ENCODE measurements around the gene NAA40. TPM values are rescaled to one million over a fixed set of nuclear protein-coding genes. Genes with fewer than 3 reads are reported as not detected.
"Not testable (repeated sequence)": the region's sequence is repeated elsewhere in the genome, so short reads cannot be mapped to it uniquely, and the experiment has no call there.

NAA40 gene
- total RNA-seq, 2 donors from 2014 or later = 24.6 to 34.2 TPM

GRCh38 chr11:63969461-63969860 is 30.7 kb downstream of the NAA40 start:
- intact Hi-C loops (cut with DNase I, micrococcal nuclease) = no loop called here
- no peak for DNase-seq

GRCh38 chr11:63970902-63971301 is 32.1 kb downstream of the NAA40 start:
- ATAC-seq (no peak), DNase-seq (no peak)
- intact Hi-C loops (cut with DNase I, micrococcal nuclease) = no loop called here

More at GRCh38 chr11:63969461-63969860, 30.7 kb downstream of the NAA40 start:
- ATAC-seq = no peak

GRCh38 chr11:63973912-63974258 is 35.1 kb downstream of the NAA40 start:
- intact Hi-C loops (cut with DNase I, micrococcal nuclease); DNase-seq; ATAC-seq: not testable (repeated sequence)

DNA sequence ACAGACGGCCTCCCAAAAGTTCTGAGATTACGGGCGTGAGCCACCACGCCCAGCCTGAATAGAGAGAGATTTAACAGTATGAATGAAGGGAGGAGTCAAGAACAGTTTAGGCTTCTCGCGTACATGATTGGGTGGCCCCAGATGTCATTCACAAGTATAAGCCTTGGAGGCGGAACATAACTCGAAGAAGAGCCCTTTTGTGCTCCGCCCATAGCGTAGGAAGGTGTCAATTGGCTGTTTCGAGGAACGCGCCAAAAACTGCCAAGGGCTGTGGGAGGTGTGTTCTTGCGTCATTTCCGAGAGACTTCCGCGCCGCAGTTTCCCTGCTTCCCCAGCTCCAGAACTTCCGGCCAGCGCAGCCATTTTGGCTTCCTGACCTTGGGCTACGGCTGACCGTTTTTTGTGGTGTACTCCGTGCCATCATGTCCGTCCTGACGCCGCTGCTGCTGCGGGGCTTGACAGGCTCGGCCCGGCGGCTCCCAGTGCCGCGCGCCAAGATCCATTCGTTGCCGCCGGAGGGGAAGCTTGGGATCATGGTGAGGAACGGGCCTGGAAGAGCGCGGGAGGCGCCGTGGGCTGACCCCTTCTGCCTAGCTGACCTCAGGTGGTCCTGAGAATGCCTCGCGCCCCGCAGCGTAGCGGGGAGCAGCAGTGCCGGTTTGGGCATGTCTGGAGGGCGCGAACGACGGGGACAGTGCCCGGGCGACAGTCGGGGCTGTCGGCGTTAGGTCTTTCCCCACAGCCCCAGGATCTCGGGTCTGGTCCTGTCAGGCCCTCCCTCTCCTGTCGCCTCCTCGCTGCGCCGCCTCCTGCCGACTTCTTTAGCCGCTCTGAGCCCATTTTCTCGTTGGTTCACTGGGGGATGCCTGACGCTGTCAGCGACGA is 35.7 kb downstream of the NAA40 start, which contains the start of gene COX8A:
Gene COX8A, plus strand, starts transcription at position 362 of the 885 bp plus-strand sequence. Its CDS starts 61 bp downstream, at position 423.
- intact Hi-C loops (cut with DNase I, micrococcal nuclease) = no loop called here
- peak; percentile 93 for ATAC-seq
- peak; percentile 96 to 99 for DNase-seq

GRCh38 chr11:63978551-63979239 is 39.9 kb downstream of the NAA40 start:
- intact Hi-C loops (cut with DNase I, micrococcal nuclease) = no loop called here
- ATAC-seq (no peak), DNase-seq (no peak)

DNA sequence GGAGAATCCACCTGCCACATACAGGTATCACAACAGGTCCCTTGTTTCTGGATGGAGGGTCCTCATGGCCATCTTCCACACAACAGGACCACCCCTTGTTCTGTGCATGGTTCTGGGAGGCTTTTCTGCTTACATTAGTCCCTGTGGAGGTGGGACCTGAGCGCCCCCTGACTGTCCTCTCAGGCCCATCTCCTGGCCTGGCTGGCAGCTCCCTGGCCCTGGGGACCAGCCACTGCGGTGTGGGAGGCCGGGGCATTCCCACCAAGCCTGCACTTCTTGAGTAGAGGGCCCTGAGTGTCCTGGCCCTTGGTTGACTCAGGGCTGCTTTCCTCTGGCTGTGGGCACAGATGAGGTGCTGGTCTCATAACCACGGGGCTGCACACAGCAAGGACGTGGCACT is 40.6 kb downstream of the NAA40 start:
- no peak for ATAC-seq
- intact Hi-C loops (cut with DNase I, micrococcal nuclease) = no loop called here
- DNase-seq = no peak

DNA sequence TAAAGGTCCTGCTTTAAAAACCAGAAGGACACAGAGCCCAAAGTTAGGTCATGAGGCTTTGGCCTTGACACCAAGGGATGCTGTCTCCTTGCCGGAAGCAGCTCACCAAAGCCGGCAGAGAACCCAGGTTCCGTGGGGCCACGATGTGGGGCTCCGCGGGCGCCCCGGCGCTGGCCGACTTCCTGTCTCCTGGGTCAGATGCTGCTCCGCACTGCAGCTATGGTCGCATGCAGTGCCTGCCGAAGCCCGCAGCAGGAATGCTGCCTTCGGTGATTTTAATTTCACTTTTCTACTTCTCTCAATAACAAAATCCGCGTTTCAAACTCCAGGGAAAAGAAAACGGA is 47.0 kb downstream of the NAA40 start:
- intact Hi-C loops (cut with DNase I, micrococcal nuclease) = no loop called here

GRCh38 chr11:63986156-63986931 is 47.5 kb downstream of the NAA40 start, which contains the start of gene OTUB1:
OTUB1 (plus strand) TSS chr11:63986438; CDS start chr11:63986457, 19 bp downstream.
- ATAC-seq (peak; percentile 95), DNase-seq (peak; percentile 94 to 96)
- intact Hi-C loops (cut with DNase I, micrococcal nuclease) = no loop called here

More for the DNA sequence above, 47.0 kb downstream of the NAA40 start:
- DNase-seq (peak in 1 of 2 donors; percentile 65), ATAC-seq (peak; percentile 38)

- DNase-seq (no peak), ATAC-seq (no peak)
- intact Hi-C loops (cut with DNase I, micrococcal nuclease) = no loop called here
Observed at GRCh38 chr11:63986932-63987513, 48.2 kb downstream of the NAA40 start.

- DNase-seq (no peak), ATAC-seq (no peak)
- intact Hi-C loops (cut with DNase I, micrococcal nuclease) = no loop called here
Observed at GRCh38 chr11:63991558-63991957, 52.8 kb downstream of the NAA40 start.

DNA sequence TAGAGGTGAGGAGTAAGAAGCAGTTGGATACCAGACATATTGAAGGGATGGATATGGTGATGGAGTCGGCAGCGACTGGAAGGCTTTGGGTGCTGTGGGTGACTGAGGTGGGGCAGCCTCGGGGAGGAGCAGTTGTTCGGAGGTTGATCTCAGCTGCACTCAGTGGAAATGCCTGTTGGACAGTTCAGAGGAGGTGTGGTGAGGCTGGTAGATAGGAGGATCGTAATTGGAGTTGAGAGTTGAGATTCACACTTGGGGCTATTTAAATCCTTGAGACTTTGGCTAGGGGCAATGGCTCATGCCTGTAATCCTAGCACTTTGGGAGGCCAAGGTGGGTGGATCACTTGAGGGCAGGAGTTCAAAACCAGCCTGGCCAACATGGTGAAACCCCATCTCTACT is 54.3 kb downstream of the NAA40 start:
- ATAC-seq = no peak
- intact Hi-C loops (cut with DNase I, micrococcal nuclease) = no loop called here
- DNase-seq = no peak

DNA sequence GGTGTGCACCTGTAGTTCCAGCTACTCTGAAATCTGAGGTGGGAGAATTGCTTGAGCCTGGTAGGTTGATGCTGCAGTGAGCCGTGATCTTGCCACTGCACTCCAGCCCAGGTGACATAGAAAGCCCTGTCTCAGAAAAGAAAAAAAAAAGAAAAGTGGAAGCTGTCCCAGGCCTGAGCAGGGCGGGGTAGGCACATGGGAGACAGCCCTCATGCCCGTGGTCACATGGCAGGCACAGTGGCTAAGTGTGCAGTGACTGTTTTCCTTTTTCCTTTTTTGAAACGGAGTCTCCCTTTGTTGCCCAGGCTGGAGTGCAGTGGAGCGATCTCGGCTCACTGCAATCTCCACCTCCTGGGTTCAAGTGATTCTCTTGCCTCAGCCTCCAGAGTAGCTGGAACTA is 55.2 kb downstream of the NAA40 start:
- DNase-seq = no peak
- ATAC-seq = peak; percentile 41

GRCh38 chr11:63996512-63996911 is 57.7 kb downstream of the NAA40 start:
- no peak for ATAC-seq
- DNase-seq = no peak
- intact Hi-C loops (cut with DNase I, micrococcal nuclease) = loop anchor here in 1 of 2 donors (5.0 kb wide), 1 partner anchor 156 kb away; no protein-coding TSS in a partner anchor

More for the DNA sequence above, 55.2 kb downstream of the NAA40 start:
- intact Hi-C loops (cut with DNase I, micrococcal nuclease) = no loop called here

DNA sequence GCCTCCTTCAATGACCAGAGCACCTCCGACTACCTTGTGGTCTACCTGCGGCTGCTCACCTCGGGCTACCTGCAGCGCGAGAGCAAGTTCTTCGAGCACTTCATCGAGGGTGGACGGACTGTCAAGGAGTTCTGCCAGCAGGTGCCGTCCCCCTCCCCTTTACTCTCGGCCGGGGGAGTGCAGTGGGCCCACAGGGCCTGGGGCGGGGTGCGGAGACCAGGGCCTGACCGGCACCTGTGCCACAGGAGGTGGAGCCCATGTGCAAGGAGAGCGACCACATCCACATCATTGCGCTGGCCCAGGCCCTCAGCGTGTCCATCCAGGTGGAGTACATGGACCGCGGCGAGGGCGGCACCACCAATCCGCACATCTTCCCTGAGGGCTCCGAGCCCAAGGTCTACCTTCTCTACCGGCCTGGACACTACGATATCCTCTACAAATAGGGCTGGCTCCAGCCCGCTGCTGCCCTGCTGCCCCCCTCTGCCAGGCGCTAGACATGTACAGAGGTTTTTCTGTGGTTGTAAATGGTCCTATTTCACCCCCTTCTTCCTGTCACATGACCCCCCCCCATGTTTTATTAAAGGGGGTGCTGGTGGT is 58.4 kb downstream of the NAA40 start:
- DNase-seq (no peak), ATAC-seq (no peak)
- intact Hi-C loops (cut with DNase I, micrococcal nuclease) = loop anchor here in 1 of 2 donors (5.0 kb wide), 1 partner anchor 155 kb away; no protein-coding TSS in a partner anchor

DNA sequence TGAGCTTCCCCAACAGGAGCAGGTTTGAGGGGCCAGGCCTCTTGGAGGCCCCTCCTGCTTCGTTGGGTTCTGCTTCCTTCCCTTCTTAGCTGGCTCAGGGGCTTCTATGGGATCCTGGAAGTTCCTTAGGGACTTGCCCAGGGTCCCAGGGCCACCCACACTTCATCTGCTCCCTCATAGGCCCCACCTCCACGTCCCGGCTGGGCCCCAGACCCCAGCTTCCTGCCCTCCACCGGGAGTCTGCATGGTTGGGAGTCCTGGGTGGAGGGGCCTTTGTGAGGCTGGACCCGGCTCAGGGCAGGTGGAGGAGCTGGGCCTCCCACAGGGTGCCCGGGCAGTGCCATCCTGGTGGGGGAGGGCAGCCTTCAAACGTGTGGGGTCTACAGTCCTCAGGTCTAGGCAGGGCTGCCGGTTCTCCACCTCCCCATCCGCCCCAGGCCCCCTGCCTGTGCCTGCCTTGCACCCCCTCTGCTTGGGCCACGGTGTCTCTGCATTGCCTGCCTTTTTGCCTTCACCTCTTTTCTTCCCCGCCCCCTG is 59.1 kb downstream of the NAA40 start:
- DNase-seq = no peak
- no peak for ATAC-seq
- intact Hi-C loops (cut with DNase I, micrococcal nuclease) = loop anchor here in 1 of 2 donors (5.0 kb wide), 1 partner anchor 154 kb away; no protein-coding TSS in a partner anchor

- DNase-seq (no peak), ATAC-seq (peak; percentile 4)
- intact Hi-C loops (cut with DNase I, micrococcal nuclease) = loop anchor here in 1 of 2 donors (5.0 kb wide), 1 partner anchor 154 kb away; no protein-coding TSS in a partner anchor
Observed at GRCh38 chr11:63998558-63999348, 60.0 kb downstream of the NAA40 start.

Data from left colon (tissue), 2 donors.